IMR-90 (cell line): ENCODE data around the gene OR3A2. TPM values are rescaled to one million over a fixed set of nuclear protein-coding genes. Genes with fewer than 3 reads are reported as not detected.

Source experiments
- ATAC-seq: fragments of 200-7000 bp; cut with Tn5 transposase; 2 replicates; pipeline ENCODE4 v1.9.1; 2020; ENCODE audit warnings: low read depth, mild to moderate bottlenecking, moderate library complexity
- BruUV-seq: library from RNA; stranded (reverse); fragments of 400-500 nt; replicated peaks from 2 replicates; lab custom pipeline; 2021; lab: Mats Ljungman, UMichigan
- CTCF ChIA-PET: fragments of 300-600 bp; formaldehyde crosslinking; extraction: SDS; loops from one replicate; lab custom pipeline; 2021; ENCODE audit warnings: antibody characterized with exemption; lab: Yijun Ruan, JAX
- POLR2A ChIA-PET: fragments of 300-600 bp; sonication (Branson Sonifier 250); formaldehyde crosslinking; loops from one replicate; lab custom pipeline; 2022; ENCODE audit warnings: antibody characterized with exemption; ENCODE audit not compliant: unreplicated experiment; lab: Charles Lee
- DNase-seq: peaks from one replicate; pipeline ENCODE4 v3.0.0; 2013
- H2AFZ ChIP-seq: replicated peaks from 2 replicates; pipeline ENCODE3; 2013; ENCODE audit warnings: low read length, mild to moderate bottlenecking; ENCODE audit not compliant: poor library complexity
- H2AK5ac ChIP-seq: 2 replicates; pipeline ENCODE4 v1.6.1; 2013; ENCODE audit warnings: low read depth, low read length, inconsistent platforms
- H2AK9ac ChIP-seq: replicated peaks from 2 replicates; pipeline ENCODE3; 2013; ENCODE audit warnings: mild to moderate bottlenecking, low read depth, low read length, moderate library complexity; ENCODE audit not compliant: poor library complexity
- H2BK120ac ChIP-seq: 2 replicates; pipeline ENCODE4 v1.6.1; 2013; ENCODE audit warnings: low read depth, low read length, inconsistent platforms
- H2BK15ac ChIP-seq: 3 replicates; pipeline ENCODE4 v1.6.1; 2013; ENCODE audit warnings: low read depth, low read length, inconsistent platforms
- H2BK20ac ChIP-seq: 2 replicates; pipeline ENCODE4 v1.6.1; 2013; ENCODE audit warnings: low read depth, mild to moderate bottlenecking, inconsistent platforms, low read length, moderate library complexity
- H2BK5ac ChIP-seq: 2 replicates; pipeline ENCODE4 v1.6.1; 2013; ENCODE audit warnings: mild to moderate bottlenecking, low read depth, low read length, inconsistent platforms; ENCODE audit not compliant: poor library complexity, severe bottlenecking
- H3K14ac ChIP-seq: replicated peaks from 2 replicates; pipeline ENCODE4 v1.6.1; 2013; ENCODE audit warnings: low read depth, low read length, inconsistent platforms
- H3K18ac ChIP-seq: 2 replicates; pipeline ENCODE4 v1.6.1; 2013; ENCODE audit warnings: low read depth, low read length, control low read depth
- H3K23ac ChIP-seq: 2 replicates; pipeline ENCODE4 v1.6.1; 2013; ENCODE audit warnings: low read depth, low read length, inconsistent platforms
- H3K27ac ChIP-seq: 2 replicates; pipeline ENCODE4 v1.5.1; 2013; ENCODE audit warnings: mild to moderate bottlenecking, control low read depth, low read length; ENCODE audit not compliant: insufficient read depth
- H3K27me3 ChIP-seq: 2 replicates; pipeline ENCODE4 v1.6.1; 2013; ENCODE audit warnings: low read length; ENCODE audit not compliant: control insufficient read depth, insufficient read depth
- H3K36me3 ChIP-seq: 2 replicates; pipeline ENCODE4 v1.6.1; 2013; ENCODE audit warnings: low read length, mixed read lengths; ENCODE audit not compliant: control insufficient read depth, insufficient read depth
- H3K4ac ChIP-seq: 2 replicates; pipeline ENCODE4 v1.6.1; 2013; ENCODE audit warnings: low read depth, low read length, inconsistent platforms
- H3K4me1 ChIP-seq: 2 replicates; pipeline ENCODE4 v1.6.1; 2013; ENCODE audit warnings: low read length, mixed read lengths; ENCODE audit not compliant: control insufficient read depth, insufficient read depth
- H3K4me2 ChIP-seq: 2 replicates; pipeline ENCODE4 v1.6.1; 2013; ENCODE audit warnings: low read depth, mild to moderate bottlenecking, control low read depth, low read length, moderate library complexity
- H3K4me3 ChIP-seq: 2 replicates; pipeline ENCODE4 v1.5.1; 2013; ENCODE audit warnings: low read depth, mild to moderate bottlenecking, control low read depth, low read length, moderate library complexity; ENCODE audit not compliant: insufficient read depth
- H3K56ac ChIP-seq: 2 replicates; pipeline ENCODE4 v1.6.1; 2013; ENCODE audit warnings: low read length, inconsistent platforms; ENCODE audit not compliant: insufficient read depth; ENCODE audit errors: extremely low read depth
- H3K79me1 ChIP-seq, 2 experiments: 2 replicates each; pipeline ENCODE4 v1.6.1; 2013; ENCODE audit warnings: low read length in 2 of 2, inconsistent platforms in 1 of 2, low read depth in 1 of 2
- H3K9ac ChIP-seq: 2 replicates; pipeline ENCODE4 v1.6.1; 2013; ENCODE audit warnings: low read depth, low read length, control low read depth
- H3K9me1 ChIP-seq: 2 replicates; pipeline ENCODE4 v1.6.1; 2013; ENCODE audit warnings: low read length, inconsistent platforms; ENCODE audit not compliant: insufficient read depth
- H3K9me3 ChIP-seq: 2 replicates; pipeline ENCODE4 v1.6.1; 2013; ENCODE audit warnings: low read length; ENCODE audit not compliant: control insufficient read depth, insufficient read depth
- H4K20me1 ChIP-seq: 2 replicates; pipeline ENCODE4 v1.6.1; 2013; ENCODE audit warnings: low read length, inconsistent platforms; ENCODE audit not compliant: insufficient read depth
- H4K5ac ChIP-seq: 2 replicates; pipeline ENCODE4 v1.6.1; 2013; ENCODE audit warnings: mild to moderate bottlenecking, low read depth, low read length, control low read depth
- H4K8ac ChIP-seq, 2 experiments: 2 replicates each; pipeline ENCODE4 v1.6.1; 2013; ENCODE audit warnings: low read depth in 2 of 2, low read length in 2 of 2, control low read depth in 1 of 2, inconsistent platforms in 1 of 2
- H4K91ac ChIP-seq: 2 replicates; pipeline ENCODE4 v1.6.1; 2013; ENCODE audit warnings: low read depth, low read length, inconsistent platforms; ENCODE audit not compliant: insufficient read depth
- CEBPB ChIP-seq: IDR thresholded peaks from 2 replicates; pipeline ENCODE4 v1.6.1; 2012; ENCODE audit warnings: low read depth, low read length, improper control_type of control experiment
- CHD1 ChIP-seq: IDR thresholded peaks from 2 replicates; pipeline ENCODE4 v1.6.1; 2012; ENCODE audit warnings: low read depth, low read length, improper control_type of control experiment
- FOS ChIP-seq: fragments of 150-350 bp; IDR thresholded peaks from 2 replicates; pipeline ENCODE4 v1.6.1; 2016; ENCODE audit warnings: low read depth, low read length
- RCOR1 ChIP-seq: IDR thresholded peaks from 2 replicates; pipeline ENCODE4 v1.6.1; 2012; ENCODE audit warnings: mild to moderate bottlenecking, low read length, improper control_type of control experiment; ENCODE audit not compliant: insufficient replicate concordance
- WGBS, 2 experiments: methylation state at CpG; one replicate each; pipeline versions ENCODE4 v1.1.5 to v1.1.7; 2013; ENCODE audit warnings: missing lambda C conversion rate in 2 of 2; ENCODE audit not compliant: insufficient read length in 1 of 2; ENCODE audit errors: extremely low coverage in 2 of 2; 5-methylcytosine and 5-hydroxymethylcytosine counted together
- dilution Hi-C: fragments of 300-500 bp; cut with HindIII; formaldehyde crosslinking; loops from one replicate; pipeline ENCODE4 v1.14.3; 2018; ENCODE audit warnings: low sequenced_read_pairs; ENCODE audit not compliant: unreplicated experiment
- in situ Hi-C: fragments of 300-500 bp; cut with MboI; formaldehyde crosslinking; loops from 3 replicates; pipeline ENCODE4 v1.14.3; 2019; ENCODE audit warnings: low sequenced_read_pairs, inconsistent platforms, mixed read lengths
- intact Hi-C: fragments of 100-400 bp; cut with micrococcal nuclease; formaldehyde crosslinking; loops from 2 replicates; pipeline ENCODE4 v1.10.0; 2022
- polyA plus RNA-seq, 3 experiments: library from polyadenylated mRNA; depleted of rRNA; stranded (reverse); fragments of >200 nt; gene quantifications; 2 replicates each; pipeline ENCODE4 v1.2.3, GENCODE V29; 2012; ENCODE audit warnings: low replicate concordance in 1 of 3
- total RNA-seq: library from RNA; depleted of rRNA; stranded (reverse); fragments of >200 nt; gene quantifications from 2 replicates; pipeline ENCODE4 v1.2.3, GENCODE V29; 2012
- TF ChIP-seq, protein P1 (sequence below): fragments of 150-350 bp; IDR thresholded peaks from 2 replicates; pipeline ENCODE4 v1.6.1; 2016; ENCODE audit warnings: low read depth, mild to moderate bottlenecking, low read length, moderate library complexity, borderline replicate concordance
- TF ChIP-seq, protein P2 (sequence below): fragments of 150-350 bp; IDR thresholded peaks from 2 replicates; pipeline ENCODE4 v1.6.1; 2017; ENCODE audit warnings: mild to moderate bottlenecking, antibody characterized with exemption, low read length, low read depth

OR3A2 gene
- total and polyA plus RNA-seq, 2 of the 4 experiments (the other 2 are of a cell fraction) = not detected

DNA sequence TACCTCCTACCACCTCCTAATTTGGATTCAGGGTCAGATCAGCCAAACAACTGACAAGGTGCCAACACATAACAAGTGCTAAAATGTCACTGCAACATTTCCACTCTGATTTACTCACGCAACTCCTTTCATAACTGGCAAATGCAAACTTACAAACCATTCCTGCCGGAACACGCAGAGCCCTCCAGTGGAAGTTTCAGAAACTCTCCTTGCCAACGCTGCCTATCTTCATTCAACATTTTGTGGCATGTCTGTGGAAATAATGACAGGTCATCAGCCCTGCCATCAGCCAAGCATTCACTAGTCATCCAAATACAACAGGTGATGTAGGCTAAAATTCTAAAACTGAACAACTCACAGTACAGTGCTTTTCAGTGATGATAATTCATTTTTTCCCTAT, 50.2 kb downstream of the OR3A2 start:
- no TSS peak for BruUV-seq
- H2AK9ac ChIP-seq = no peak overlapping the region
- H3K4me1 ChIP-seq = no peaks in the 10 kb centered on the region
- H3K23ac ChIP-seq = no peak overlapping the region
- no peak overlapping the region for H2BK5ac ChIP-seq
- H3K4me2 ChIP-seq = no peak overlapping the region
- no peak overlapping the region for H2BK15ac ChIP-seq
- ATAC-seq (no peak), DNase-seq (no peak)
- H3K27me3 ChIP-seq = no peaks in the 10 kb centered on the region
- H3K9me1 ChIP-seq = no peaks in the 10 kb centered on the region
- H3K18ac ChIP-seq = no peak overlapping the region
- dilution Hi-C loops = no loop called here
- no peak overlapping the region for H4K91ac ChIP-seq
- 0 out of 2 replicates have a peak, but pooled peaks cover 2% of the 10 kb centered on the region for H3K9me3 ChIP-seq
- no peak overlapping the region for H3K14ac ChIP-seq
- TF ChIP-seq RCOR1 = no peak
- TF ChIP-seq, protein P1, sequence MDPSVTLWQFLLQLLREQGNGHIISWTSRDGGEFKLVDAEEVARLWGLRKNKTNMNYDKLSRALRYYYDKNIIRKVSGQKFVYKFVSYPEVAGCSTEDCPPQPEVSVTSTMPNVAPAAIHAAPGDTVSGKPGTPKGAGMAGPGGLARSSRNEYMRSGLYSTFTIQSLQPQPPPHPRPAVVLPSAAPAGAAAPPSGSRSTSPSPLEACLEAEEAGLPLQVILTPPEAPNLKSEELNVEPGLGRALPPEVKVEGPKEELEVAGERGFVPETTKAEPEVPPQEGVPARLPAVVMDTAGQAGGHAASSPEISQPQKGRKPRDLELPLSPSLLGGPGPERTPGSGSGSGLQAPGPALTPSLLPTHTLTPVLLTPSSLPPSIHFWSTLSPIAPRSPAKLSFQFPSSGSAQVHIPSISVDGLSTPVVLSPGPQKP = no peak
- TF ChIP-seq CHD1 = no peak
- no peak for TF ChIP-seq FOS
- no peak for TF ChIP-seq CEBPB
- TF ChIP-seq, protein P2, sequence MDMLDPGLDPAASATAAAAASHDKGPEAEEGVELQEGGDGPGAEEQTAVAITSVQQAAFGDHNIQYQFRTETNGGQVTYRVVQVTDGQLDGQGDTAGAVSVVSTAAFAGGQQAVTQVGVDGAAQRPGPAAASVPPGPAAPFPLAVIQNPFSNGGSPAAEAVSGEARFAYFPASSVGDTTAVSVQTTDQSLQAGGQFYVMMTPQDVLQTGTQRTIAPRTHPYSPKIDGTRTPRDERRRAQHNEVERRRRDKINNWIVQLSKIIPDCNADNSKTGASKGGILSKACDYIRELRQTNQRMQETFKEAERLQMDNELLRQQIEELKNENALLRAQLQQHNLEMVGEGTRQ = no peak
- no peaks in the 10 kb centered on the region for H3K79me1 ChIP-seq
- POLR2A ChIA-PET = no interaction called here
- no peak overlapping the region for H2BK120ac ChIP-seq
- H2AK5ac ChIP-seq = no peak overlapping the region
- CTCF ChIA-PET = no interaction called here
- intact Hi-C loops = no loop called here
- no peak overlapping the region for H3K4me3 ChIP-seq
- H4K5ac ChIP-seq = no peak overlapping the region
- WGBS, 2 experiments = no CpG with 5 or more reads among the region's 4 CpGs
- H4K8ac ChIP-seq = no peak overlapping the region
- no peak overlapping the region for H3K4ac ChIP-seq
- in situ Hi-C loops = no loop called here
- no peak overlapping the region for H3K9ac ChIP-seq
- H4K20me1 ChIP-seq = no peaks in the 10 kb centered on the region
- no peak overlapping the region for H2BK20ac ChIP-seq
- H3K56ac ChIP-seq = no peak overlapping the region
- H3K36me3 ChIP-seq = no peaks in the 10 kb centered on the region
- no peak overlapping the region for H3K27ac ChIP-seq
- no peak overlapping the region for H2AFZ ChIP-seq
